ENCODE data around the gene KBTBD8.

- TF ChIP-seq CTCF (conservative IDR thresholded peaks at IDR 0.05; ENCODE audit: low read depth, low read length) = no peak
- no peak for TF ChIP-seq EZH2 (IDR thresholded peaks at IDR 0.05; ENCODE audit: borderline replicate concordance, low read depth, low read length, poor library complexity, severe bottlenecking)
Measured at GRCh38 chr3:67044295-67044694, 46.2 kb downstream of the KBTBD8 start.
